CD14-positive monocyte (primary cell): ENCODE measurements around the gene MCMBP. TPM values are rescaled to one million over a fixed set of nuclear protein-coding genes. Genes with fewer than 3 reads are reported as not detected.

Source experiments
- DNase-seq, 3 donors: peaks; one replicate each; pipeline ENCODE4 v3.0.0-alpha.2; 2011 to 2022
- H2AFZ ChIP-seq: 2 replicates; pipeline ENCODE4 v1.6.0; 2012; ENCODE audit warnings: mild to moderate bottlenecking, low read depth, low read length, inconsistent platforms; ENCODE audit not compliant: insufficient read depth, poor library complexity, severe bottlenecking
- H3K27ac ChIP-seq, 2 donors: 1 replicate in 1 of 2; 2 replicates in 1 of 2; pipeline ENCODE4 v1.5.1; 2012 to 2013; ENCODE audit warnings: low read length in 2 of 2, control low read depth in 1 of 2, inconsistent platforms in 1 of 2, low read depth in 1 of 2, mild to moderate bottlenecking in 1 of 2
- H3K27me3 ChIP-seq, 2 donors: one replicate each; pipeline versions ENCODE4 v1.6.0 to v1.6.1; 2011 to 2013; ENCODE audit warnings: low read length in 2 of 2; ENCODE audit not compliant: control insufficient read depth in 2 of 2, insufficient read depth in 2 of 2
- H3K36me3 ChIP-seq, 2 donors: replicated peaks in 1 of 2; 1 replicate in 1 of 2; 2 replicates in 1 of 2; pipeline versions ENCODE4 v1.5.1 to v1.6.1; 2012 to 2013; ENCODE audit warnings: low read length in 2 of 2, control low read depth in 1 of 2, inconsistent platforms in 1 of 2, mild to moderate bottlenecking in 1 of 2; ENCODE audit not compliant: insufficient read depth in 2 of 2, control insufficient read depth in 1 of 2
- H3K4me1 ChIP-seq, 2 donors: 1 replicate in 1 of 2; 2 replicates in 1 of 2; pipeline versions ENCODE4 v1.5.1 to v1.6.1; 2012 to 2013; ENCODE audit warnings: low read length in 2 of 2, control low read depth in 1 of 2, inconsistent platforms in 1 of 2, mild to moderate bottlenecking in 1 of 2, moderate library complexity in 1 of 2; ENCODE audit not compliant: insufficient read depth in 2 of 2, control insufficient read depth in 1 of 2
- H3K4me2 ChIP-seq: replicated peaks from 2 replicates; pipeline ENCODE3; 2012; ENCODE audit warnings: low read length, moderate library complexity, mild to moderate bottlenecking; ENCODE audit not compliant: poor library complexity, severe bottlenecking; ENCODE audit errors: extremely low read depth
- H3K4me3 ChIP-seq, 3 experiments: fragments of 200-600 bp in 1 of 3; sonication (generic) in 1 of 3; replicated peaks in 1 of 3; 1 replicate in 2 of 3; 2 replicates in 1 of 3; pipeline ENCODE4 v1.5.1; 2011 to 2013; ENCODE audit warnings: low read length in 3 of 3, mild to moderate bottlenecking in 3 of 3, control low read depth in 2 of 3, low read depth in 2 of 3, inconsistent platforms in 1 of 3, moderate library complexity in 1 of 3
- H3K79me2 ChIP-seq: 2 replicates; pipeline ENCODE4 v1.6.0; 2012; ENCODE audit warnings: mild to moderate bottlenecking, control low read depth, inconsistent platforms, low read length, moderate library complexity; ENCODE audit not compliant: insufficient read depth
- H3K9ac ChIP-seq: 2 replicates; pipeline ENCODE4 v1.6.0; 2017; ENCODE audit warnings: low read length, mild to moderate bottlenecking; ENCODE audit not compliant: insufficient read depth, poor library complexity, severe bottlenecking
- H3K9me3 ChIP-seq, 2 donors: replicated peaks in 1 of 2; 1 replicate in 1 of 2; 2 replicates in 1 of 2; pipeline versions ENCODE4 v1.5.1 to v1.6.1; 2012 to 2013; ENCODE audit warnings: low read length in 2 of 2, control low read depth in 1 of 2; ENCODE audit not compliant: control insufficient read depth in 1 of 2, insufficient read depth in 1 of 2
- H4K20me1 ChIP-seq: 2 replicates; pipeline ENCODE4 v1.6.0; 2012; ENCODE audit warnings: mild to moderate bottlenecking, low read length, control low read depth, moderate library complexity; ENCODE audit not compliant: insufficient read depth
- H3K27ac Mint-ChIP-seq, 7 donors: one replicate each; pipeline ENCODE4 v1.8.0; 2020; ENCODE audit warnings: mild to moderate bottlenecking in 7 of 7, mixed read lengths in 7 of 7, moderate library complexity in 6 of 7, inconsistent platforms in 2 of 7
- H3K27me3 Mint-ChIP-seq, 3 donors: one replicate each; pipeline ENCODE4 v1.8.0; 2021 to 2022; ENCODE audit warnings: low read depth in 3 of 3, mild to moderate bottlenecking in 3 of 3, mixed read lengths in 3 of 3, moderate library complexity in 3 of 3, inconsistent platforms in 1 of 3
- H3K36me3 Mint-ChIP-seq, 2 donors: one replicate each; pipeline ENCODE4 v1.8.0; 2020; ENCODE audit warnings: mixed read lengths in 2 of 2, inconsistent platforms in 1 of 2, mild to moderate bottlenecking in 1 of 2
- H3K4me1 Mint-ChIP-seq: one replicate; pipeline ENCODE4 v1.8.0; 2020; ENCODE audit warnings: mild to moderate bottlenecking, mixed read lengths
- H3K4me3 Mint-ChIP-seq, 2 donors: one replicate each; pipeline ENCODE4 v1.8.0; 2020; ENCODE audit warnings: mild to moderate bottlenecking in 2 of 2, mixed read lengths in 2 of 2, moderate library complexity in 1 of 2
- H3K9me3 Mint-ChIP-seq, 7 donors: one replicate each; pipeline ENCODE4 v1.8.0; 2020 to 2022; ENCODE audit warnings: mixed read lengths in 7 of 7, mild to moderate bottlenecking in 6 of 7, moderate library complexity in 6 of 7, inconsistent platforms in 2 of 7
- CTCF ChIP-seq: fragments of 200-600 bp; IDR thresholded peaks from one replicate; pipeline ENCODE4 v1.8.0; 2022; ENCODE audit warnings: antibody characterized with exemption, mild to moderate bottlenecking
- WGBS: methylation state at CpG from one replicate; pipeline ENCODE4 v1.1.5; 2013; ENCODE audit warnings: missing lambda C conversion rate; ENCODE audit not compliant: insufficient coverage; 5-methylcytosine and 5-hydroxymethylcytosine counted together
- intact Hi-C, 2 donors: fragments of 100-400 bp; cut with micrococcal nuclease; formaldehyde crosslinking; loops; one replicate each; pipeline versions ENCODE4 v1.15.0 to v1.15.1; 2023
- polyA minus RNA-seq: library from RNA; depleted of rRNA, polyadenylated mRNA; stranded (reverse); fragments of >200 nt; gene quantifications from 2 replicates; pipeline ENCODE4 v1.2.3, GENCODE V29; 2012
- polyA plus RNA-seq, 3 donors: library from polyadenylated mRNA; depleted of rRNA in 1 of 3; unstranded in 2 of 3; stranded (reverse) in 1 of 3; fragments of 300-500 nt in 2 of 3; fragments of >200 nt in 1 of 3; fragmentation: Illumina TruSeq in 2 of 3; gene quantifications; 1 replicate in 2 of 3; 2 replicates in 1 of 3; pipeline ENCODE4 v1.2.3, GENCODE V29; 2012 to 2021
- total RNA-seq, 12 experiments: library from RNA in 1 of 12; stranded (reverse) in 1 of 12; fragments of 120-200 nt in 1 of 12; gene quantifications; one replicate each; pipeline ENCODE4 v1.2.4 and lab custom pipeline; 2013 to 2026; ENCODE audit warnings: mixed read lengths in 6 of 12, inconsistent platforms in 1 of 12

MCMBP gene, protein sequence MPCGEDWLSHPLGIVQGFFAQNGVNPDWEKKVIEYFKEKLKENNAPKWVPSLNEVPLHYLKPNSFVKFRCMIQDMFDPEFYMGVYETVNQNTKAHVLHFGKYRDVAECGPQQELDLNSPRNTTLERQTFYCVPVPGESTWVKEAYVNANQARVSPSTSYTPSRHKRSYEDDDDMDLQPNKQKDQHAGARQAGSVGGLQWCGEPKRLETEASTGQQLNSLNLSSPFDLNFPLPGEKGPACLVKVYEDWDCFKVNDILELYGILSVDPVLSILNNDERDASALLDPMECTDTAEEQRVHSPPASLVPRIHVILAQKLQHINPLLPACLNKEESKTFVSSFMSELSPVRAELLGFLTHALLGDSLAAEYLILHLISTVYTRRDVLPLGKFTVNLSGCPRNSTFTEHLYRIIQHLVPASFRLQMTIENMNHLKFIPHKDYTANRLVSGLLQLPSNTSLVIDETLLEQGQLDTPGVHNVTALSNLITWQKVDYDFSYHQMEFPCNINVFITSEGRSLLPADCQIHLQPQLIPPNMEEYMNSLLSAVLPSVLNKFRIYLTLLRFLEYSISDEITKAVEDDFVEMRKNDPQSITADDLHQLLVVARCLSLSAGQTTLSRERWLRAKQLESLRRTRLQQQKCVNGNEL
- total RNA-seq (2013) = 76.1 TPM
- polyA plus RNA-seq (10 to 100 TPM; 40.3 to 96.7 (median 75.3) TPM), polyA minus RNA-seq (40.9 and 73.2 TPM in 2 replicates), total RNA-seq (lab: John Stamatoyannopoulos, UW) (53.5 to 133 (median 81.1) reads per million in 11 experiments)

GRCh38 chr10:119872610-119872859 lies at the start of gene MCMBP:
TSS of gene MCMBP (minus strand) at chr10:119872843. CDS start at chr10:119872584, 259 bp downstream.
- peak within 1 kb of the TSS; percentile 91 to 99 (median 95) for H3K27ac Mint-ChIP-seq
- H3K9me3 Mint-ChIP-seq = peaks cover 0 to 1% (median 0%) of the 10 kb centered on the region in 7 donors
- H3K36me3 Mint-ChIP-seq = peaks cover 3 to 6% of the 10 kb centered on the region in 2 donors
- 0% methylated on average over 42 of the region's 42 CpGs for WGBS
- Histone ChIP-seq H2AFZ (peak within 1 kb of the TSS; percentile 96), H3K27me3 (no peaks in the 10 kb centered on the region), H3K27ac (peak within 1 kb of the TSS; percentile 80 to 89), H3K4me1 (peaks cover 35 to 54% of the 10 kb centered on the region in 2 donors), H3K9ac (peak within 1 kb of the TSS; percentile 76), H4K20me1 (peaks cover 47% of the 10 kb centered on the region), H3K4me3 (peak within 1 kb of the TSS; percentile 81 to 88 (median 87)), H3K36me3 (no peaks in the 10 kb centered on the region), H3K79me2 (peaks cover 52% of the 10 kb centered on the region), H3K4me2 (peak within 1 kb of the TSS; percentile 94), H3K9me3 (no peaks in the 10 kb centered on the region)
- DNase-seq = no peak
- no peaks in the 10 kb centered on the region for H3K27me3 Mint-ChIP-seq
- intact Hi-C loops = loop anchor here (2.0 to 10.0 kb wide), 3 partner anchors 20 to 1528 kb away; partner anchors contain the start of genes TIAL1 (in 2 of the 2), FAM204A (in 1 of the 2) and SEC23IP (in 1 of the 2)
- peaks cover 52% of the 10 kb centered on the region for H3K4me1 Mint-ChIP-seq
- TF ChIP-seq CTCF = no peak
- peak within 1 kb of the TSS; percentile 87 to 95 for H3K4me3 Mint-ChIP-seq

GRCh38 chr10:119919826-119920225 lies 47.2 kb upstream of the MCMBP start:
- intact Hi-C loops = no loop called here
- Mint-ChIP-seq H3K27me3 (peaks cover 0 to 1% (median 0%) of the 10 kb centered on the region in 3 donors), H3K4me3 (peak overlapping the region in 1 of 2 donors; percentile 41), H3K27ac (peak overlapping the region; percentile 46 to 86 (median 77)), H3K9me3 (no peaks in the 10 kb centered on the region), H3K4me1 (peaks cover 16% of the 10 kb centered on the region), H3K36me3 (peaks cover 60 to 88% of the 10 kb centered on the region in 2 donors)
- Histone ChIP-seq H3K27me3 (no peaks in the 10 kb centered on the region), H3K27ac (peak overlapping the region in 1 of 2 donors; percentile 80), H2AFZ (peak overlapping the region; percentile 47), H4K20me1 (no peaks in the 10 kb centered on the region), H3K4me1 (peaks cover 5 to 12% of the 10 kb centered on the region in 2 donors), H3K9ac (no peak overlapping the region), H3K9me3 (no peaks in the 10 kb centered on the region), H3K4me2 (peak overlapping the region; percentile 38), H3K4me3 (peak overlapping the region in 1 of 3 experiments; percentile 22), H3K36me3 (peaks cover 69 to 96% of the 10 kb centered on the region in 2 donors), H3K79me2 (no peaks in the 10 kb centered on the region)
- no peak for TF ChIP-seq CTCF
- WGBS = no CpG with 5 or more reads among the region's 1 CpG
- DNase-seq = peak; percentile 7 to 22 (median 9)
